ENCODE results near the gene EID1.

- TF ChIP-seq CTCF (IDR thresholded peaks at IDR 0.05) (no peak), POLR2A (IDR thresholded peaks at IDR 0.05) (no peak), EP300 (IDR thresholded peaks at IDR 0.05) (no peak)
These were observed 21.0 kb upstream of the EID1 start for GRCh38 chr15:48856942-48857341.

All from sigmoid colon (tissue), 4 donors.